Dendritic cell treated with granulocyte-macrophage colony-stimulating factor and Interleukin-4, amounts not matched to agents 40 ng/mL and 50 ng/mL, for 4 days (primary cell): ENCODE measurements around the gene PRKCA.

Experiments
- H3K27ac Mint-ChIP-seq: one replicate; pipeline ENCODE4 v1.8.0; 2022; ENCODE audit warnings: mild to moderate bottlenecking, mixed read lengths
- H3K27me3 Mint-ChIP-seq: one replicate; pipeline ENCODE4 v1.8.0; 2022; ENCODE audit warnings: mild to moderate bottlenecking, mixed read lengths
- H3K36me3 Mint-ChIP-seq: one replicate; pipeline ENCODE4 v1.8.0; 2022; ENCODE audit warnings: low read depth, mixed read lengths
- H3K4me1 Mint-ChIP-seq: one replicate; pipeline ENCODE4 v1.8.0; 2022; ENCODE audit warnings: low read depth, mixed read lengths
- H3K4me3 Mint-ChIP-seq: one replicate; pipeline ENCODE4 v1.8.0; 2022; ENCODE audit warnings: mild to moderate bottlenecking, moderate library complexity, mixed read lengths
- H3K9me3 Mint-ChIP-seq: one replicate; pipeline ENCODE4 v1.8.0; 2022; ENCODE audit warnings: mixed read lengths
- intact Hi-C: fragments of 100-400 bp; cut with micrococcal nuclease; formaldehyde crosslinking; loops from one replicate; pipeline ENCODE4 v1.15.0; 2022

The PRKCA gene

DNA sequence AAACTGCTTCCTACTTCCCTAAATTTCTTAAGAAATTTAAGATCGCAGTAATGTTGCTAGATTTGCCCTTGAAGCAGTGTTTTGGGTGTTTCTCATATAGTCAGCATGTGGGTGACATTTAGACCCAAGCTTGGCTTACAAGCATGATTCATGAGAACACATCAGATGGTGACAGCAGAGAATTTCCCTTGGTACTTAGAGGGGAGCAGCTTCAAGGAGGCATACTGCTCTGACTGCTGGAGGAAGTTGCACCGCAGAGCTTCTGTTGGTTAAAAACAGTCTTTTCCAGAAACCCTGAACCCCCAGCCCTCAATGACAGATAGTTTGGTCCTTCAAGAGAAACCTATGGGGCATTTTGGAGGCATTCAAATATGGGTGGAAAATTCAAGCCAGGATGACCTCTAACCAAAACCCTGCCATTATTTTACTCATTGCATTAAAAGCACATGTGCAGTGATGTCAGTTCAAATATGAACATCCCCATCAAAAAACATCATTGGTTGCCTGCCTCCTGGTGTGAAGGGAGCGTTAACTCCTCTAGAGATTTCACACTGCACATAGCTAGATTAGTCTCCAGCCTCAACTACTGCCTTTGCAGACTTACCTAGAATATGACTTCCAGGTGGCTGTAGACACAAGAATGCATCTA, 331.0 kb downstream of the PRKCA start:
- Mint-ChIP-seq H3K27ac (no peak overlapping the region), H3K9me3 (no peaks in the 10 kb centered on the region), H3K27me3 (no peaks in the 10 kb centered on the region), H3K4me1 (peaks cover 18% of the 10 kb centered on the region), H3K36me3 (no peaks in the 10 kb centered on the region), H3K4me3 (no peak overlapping the region)
- intact Hi-C loops = no loop called here

DNA sequence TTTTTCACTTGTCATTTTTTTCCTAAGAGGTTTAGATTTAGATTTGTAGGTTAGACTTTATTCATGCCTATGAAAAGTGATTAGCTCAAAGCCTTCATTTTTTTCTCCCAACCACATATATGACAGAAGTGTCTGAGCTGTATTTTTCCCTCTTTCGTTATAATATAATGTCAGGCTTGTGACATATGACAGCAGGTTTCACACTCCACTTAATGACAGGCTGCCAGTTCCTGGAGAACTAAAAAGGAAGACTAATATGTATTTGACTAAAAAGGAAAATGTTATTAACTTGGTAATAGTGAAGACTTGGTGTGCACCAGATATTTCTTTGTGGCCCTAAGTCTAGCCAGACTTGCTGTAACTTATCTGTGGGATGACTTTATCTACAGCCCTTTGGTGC, 331.8 kb downstream of the PRKCA start:
- intact Hi-C loops = no loop called here
- Mint-ChIP-seq H3K27ac (no peak overlapping the region), H3K9me3 (no peaks in the 10 kb centered on the region), H3K36me3 (no peaks in the 10 kb centered on the region), H3K27me3 (no peaks in the 10 kb centered on the region), H3K4me3 (no peak overlapping the region), H3K4me1 (peaks cover 18% of the 10 kb centered on the region)

DNA sequence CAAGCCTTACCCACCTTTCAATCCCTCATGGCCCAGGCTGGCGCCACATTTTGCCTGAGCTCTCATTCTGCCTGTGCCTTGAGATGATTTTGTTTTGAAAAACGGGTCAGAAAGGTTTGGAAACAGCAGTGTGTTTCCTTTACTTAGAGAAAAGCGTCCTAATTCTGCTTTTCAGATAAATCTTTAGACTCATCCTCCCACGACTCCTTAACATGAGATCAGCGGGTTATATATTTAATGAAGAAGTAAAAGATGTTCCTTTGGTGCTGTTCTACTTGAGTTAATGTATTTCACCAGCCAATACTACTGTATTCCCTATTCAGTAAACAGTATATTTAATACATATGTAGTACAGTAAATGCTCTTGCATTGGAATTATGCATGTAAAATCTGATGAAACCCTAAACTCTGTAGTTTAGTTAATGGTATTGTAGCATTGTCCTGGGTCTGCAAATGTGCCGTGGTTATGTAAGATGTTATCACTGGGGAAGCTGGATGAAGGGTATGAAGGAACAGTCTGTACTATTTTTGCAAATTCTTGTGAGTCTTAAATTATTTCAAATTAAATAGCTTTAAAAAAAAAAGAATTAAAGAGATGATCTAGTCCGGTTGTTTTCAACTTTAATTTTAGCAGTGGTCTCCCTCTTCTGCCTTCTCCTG, 333.1 kb downstream of the PRKCA start:
- H3K27me3 Mint-ChIP-seq = no peaks in the 10 kb centered on the region
- no peak overlapping the region for H3K27ac Mint-ChIP-seq
- H3K9me3 Mint-ChIP-seq = no peaks in the 10 kb centered on the region
- intact Hi-C loops = no loop called here
- peaks cover 18% of the 10 kb centered on the region for H3K4me1 Mint-ChIP-seq
- H3K36me3 Mint-ChIP-seq = no peaks in the 10 kb centered on the region
- H3K4me3 Mint-ChIP-seq = no peak overlapping the region

DNA sequence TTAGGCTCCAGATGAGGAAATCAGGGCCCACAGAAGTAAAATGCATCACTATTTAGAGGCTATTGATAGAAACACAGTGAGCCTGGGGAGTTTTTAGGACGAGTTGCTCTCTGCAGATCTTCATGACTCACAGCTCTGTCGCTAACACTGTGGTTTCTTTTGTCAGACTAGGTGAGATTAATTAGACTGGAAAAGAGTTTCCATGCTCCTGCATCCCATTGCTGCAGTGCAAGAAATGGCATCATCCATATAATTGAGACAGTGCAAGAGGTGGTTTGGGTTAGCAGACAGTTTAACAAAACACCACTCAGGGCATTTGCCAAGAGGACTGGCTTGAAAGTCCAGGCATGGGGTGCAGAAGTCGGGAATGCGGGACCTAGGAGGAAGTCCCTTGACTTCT, 333.7 kb downstream of the PRKCA start:
- Mint-ChIP-seq H3K27ac (no peak overlapping the region), H3K4me1 (peaks cover 18% of the 10 kb centered on the region), H3K4me3 (no peak overlapping the region), H3K36me3 (no peaks in the 10 kb centered on the region), H3K9me3 (no peaks in the 10 kb centered on the region), H3K27me3 (no peaks in the 10 kb centered on the region)
- intact Hi-C loops = no loop called here

DNA sequence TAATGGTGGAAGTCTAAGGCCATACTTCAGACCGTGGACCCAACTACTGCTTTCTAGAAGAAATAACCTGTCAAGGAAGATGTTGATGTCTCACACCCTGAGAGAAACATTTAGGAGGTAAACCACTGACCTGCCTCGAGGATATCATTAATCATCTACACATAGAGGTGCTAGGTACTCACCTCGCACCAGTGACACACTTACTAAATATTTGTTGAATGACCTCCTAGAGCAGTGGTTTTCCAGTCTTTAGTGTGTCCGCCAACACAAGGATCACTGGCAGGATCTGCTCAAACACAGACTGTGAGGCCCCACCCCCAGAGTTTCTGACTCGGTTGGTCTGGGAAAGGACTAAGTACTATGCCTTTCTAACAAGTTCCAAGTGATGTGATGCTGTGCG, 335.1 kb downstream of the PRKCA start:
- H3K9me3 Mint-ChIP-seq = no peaks in the 10 kb centered on the region
- intact Hi-C loops = no loop called here
- H3K27ac Mint-ChIP-seq = no peak overlapping the region
- H3K4me3 Mint-ChIP-seq = no peak overlapping the region
- peaks cover 18% of the 10 kb centered on the region for H3K4me1 Mint-ChIP-seq
- peaks cover 13% of the 10 kb centered on the region for H3K36me3 Mint-ChIP-seq
- H3K27me3 Mint-ChIP-seq = no peaks in the 10 kb centered on the region

DNA sequence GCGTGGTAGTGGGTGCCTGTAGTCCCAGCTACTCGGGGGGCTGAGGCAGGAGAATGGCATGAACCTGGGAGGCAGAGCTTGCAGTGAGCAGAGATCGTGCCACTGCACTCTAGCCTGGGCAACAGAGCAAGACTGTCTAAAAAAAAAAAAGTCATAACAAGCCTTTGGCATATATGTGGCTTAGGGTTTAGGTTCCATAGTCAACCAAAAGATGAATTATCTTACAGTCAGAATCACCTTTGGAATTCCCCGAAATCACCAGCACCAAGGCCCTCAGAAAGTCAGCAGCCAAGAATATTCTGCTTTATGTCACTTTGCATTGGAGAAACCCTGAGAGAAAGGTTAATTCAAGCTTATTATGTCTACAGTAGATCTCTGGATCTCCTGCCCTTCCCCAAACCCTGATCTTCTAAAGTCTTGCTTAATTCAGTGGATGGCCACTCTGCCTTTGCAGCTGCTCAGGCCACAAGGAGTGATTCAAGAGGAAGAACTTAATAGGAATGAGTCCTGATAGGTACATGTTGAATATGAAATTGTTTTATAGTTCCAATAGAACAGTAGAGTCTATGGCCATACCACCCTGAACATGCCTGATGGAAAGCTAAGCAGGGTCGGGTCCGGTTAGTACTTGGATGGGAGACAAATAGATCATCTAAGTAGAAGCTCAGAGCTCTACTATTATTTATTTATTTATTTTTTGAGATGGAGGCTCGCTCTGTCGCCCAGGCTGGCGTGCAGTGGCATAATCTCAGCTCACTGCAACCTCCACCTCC, 336.5 kb downstream of the PRKCA start:
- intact Hi-C loops = no loop called here
- Mint-ChIP-seq H3K27me3 (no peaks in the 10 kb centered on the region), H3K9me3 (no peaks in the 10 kb centered on the region), H3K27ac (no peak overlapping the region), H3K36me3 (peaks cover 13% of the 10 kb centered on the region), H3K4me1 (peaks cover 7% of the 10 kb centered on the region), H3K4me3 (no peak overlapping the region)

DNA sequence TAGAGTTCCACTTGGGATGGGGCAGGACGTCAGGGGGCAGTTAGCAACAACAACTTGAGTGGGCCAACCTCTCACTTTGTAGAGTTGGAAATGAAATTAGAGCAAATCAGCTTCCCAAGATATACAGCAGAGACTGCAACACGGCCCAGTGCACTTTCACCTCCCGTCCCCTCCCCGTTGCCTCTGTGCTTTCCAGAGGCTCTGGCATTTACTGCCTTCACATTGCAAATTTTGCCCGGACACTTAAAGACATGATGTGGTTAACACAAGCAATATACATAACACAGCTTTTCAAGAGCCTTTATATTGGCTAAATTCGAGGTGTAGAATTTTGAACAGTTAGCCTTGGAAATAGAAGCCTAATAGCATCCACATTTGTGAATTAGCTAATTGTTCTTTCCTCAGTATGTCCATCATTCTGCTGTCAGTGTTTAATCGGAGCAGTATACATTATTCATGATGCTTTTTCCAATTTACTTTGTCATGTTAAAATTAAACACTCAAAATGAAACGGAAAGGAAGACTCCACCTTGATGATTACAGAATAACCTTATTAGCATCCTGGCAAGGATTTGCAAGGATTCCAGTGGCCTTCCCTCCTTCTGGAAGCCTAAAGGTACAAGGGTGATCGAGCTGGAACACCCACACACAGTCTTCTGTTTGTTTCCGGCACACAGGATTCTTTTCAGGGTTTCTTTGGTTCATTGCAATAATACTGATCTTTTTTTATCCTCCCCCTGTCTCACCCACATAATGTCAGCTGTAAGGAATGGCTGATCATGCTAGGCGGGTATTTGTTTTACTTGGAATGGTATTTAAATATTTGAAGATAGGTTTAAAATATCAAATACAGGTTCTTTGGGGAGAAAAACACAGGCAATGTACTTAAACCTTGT, 341.6 kb downstream of the PRKCA start:
- Mint-ChIP-seq H3K36me3 (peaks cover 36% of the 10 kb centered on the region), H3K4me1 (no peaks in the 10 kb centered on the region), H3K27ac (no peak overlapping the region)

DNA sequence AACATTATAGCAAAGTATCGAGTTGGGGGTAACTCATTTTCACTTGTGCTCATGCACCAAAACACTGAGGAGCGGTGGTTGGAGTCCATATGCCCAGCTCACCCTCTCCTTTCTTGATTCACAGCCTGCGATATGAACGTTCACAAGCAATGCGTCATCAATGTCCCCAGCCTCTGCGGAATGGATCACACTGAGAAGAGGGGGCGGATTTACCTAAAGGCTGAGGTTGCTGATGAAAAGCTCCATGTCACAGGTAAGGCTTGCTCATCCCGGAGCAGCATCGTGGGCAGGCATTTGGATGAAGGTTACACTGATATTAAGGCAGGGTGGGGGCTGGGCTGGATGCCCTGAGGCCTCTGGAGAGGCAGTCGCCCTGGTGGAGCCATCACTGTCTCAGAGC, 342.8 kb downstream of the PRKCA start:
- Mint-ChIP-seq H3K4me1 (no peaks in the 10 kb centered on the region), H3K4me3 (no peak overlapping the region), H3K36me3 (peaks cover 36% of the 10 kb centered on the region), H3K27me3 (no peaks in the 10 kb centered on the region), H3K27ac (no peak overlapping the region), H3K9me3 (no peaks in the 10 kb centered on the region)
- intact Hi-C loops = no loop called here

More for the DNA sequence above, 341.6 kb downstream of the PRKCA start:
- intact Hi-C loops = no loop called here
- Mint-ChIP-seq H3K27me3 (no peaks in the 10 kb centered on the region), H3K4me3 (no peak overlapping the region), H3K9me3 (no peaks in the 10 kb centered on the region)

DNA sequence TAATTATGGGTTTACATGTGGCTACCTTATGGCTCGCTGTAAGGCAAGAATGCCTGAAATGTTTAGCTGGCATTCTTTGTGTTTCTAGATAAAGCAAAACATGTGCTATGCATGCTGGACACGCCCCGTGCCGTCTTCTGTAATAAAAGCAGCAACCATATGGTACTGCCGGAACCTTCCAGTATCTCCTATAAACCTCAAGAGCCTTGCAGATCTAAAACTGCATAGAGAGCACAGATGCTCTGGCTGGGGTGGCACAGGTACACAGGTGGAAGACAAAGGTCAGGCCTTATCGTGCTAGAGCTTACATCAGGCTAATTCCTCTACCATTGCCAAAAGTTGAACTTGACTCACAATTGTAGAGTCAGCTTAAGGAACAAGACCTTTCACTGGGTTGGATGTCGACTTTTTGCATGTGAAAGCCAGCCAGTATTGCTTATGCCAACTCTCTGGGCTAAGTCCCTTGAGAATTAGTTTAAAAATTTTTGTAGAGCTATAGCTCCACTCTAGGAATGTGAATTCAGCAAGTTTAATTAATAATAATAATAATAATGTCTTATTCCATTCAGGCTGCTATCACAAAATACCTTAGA, 345.1 kb downstream of the PRKCA start:
- Mint-ChIP-seq H3K4me1 (no peaks in the 10 kb centered on the region), H3K27ac (no peak overlapping the region), H3K4me3 (no peak overlapping the region), H3K27me3 (no peaks in the 10 kb centered on the region), H3K36me3 (peaks cover 29% of the 10 kb centered on the region), H3K9me3 (no peaks in the 10 kb centered on the region)
- intact Hi-C loops = no loop called here

DNA sequence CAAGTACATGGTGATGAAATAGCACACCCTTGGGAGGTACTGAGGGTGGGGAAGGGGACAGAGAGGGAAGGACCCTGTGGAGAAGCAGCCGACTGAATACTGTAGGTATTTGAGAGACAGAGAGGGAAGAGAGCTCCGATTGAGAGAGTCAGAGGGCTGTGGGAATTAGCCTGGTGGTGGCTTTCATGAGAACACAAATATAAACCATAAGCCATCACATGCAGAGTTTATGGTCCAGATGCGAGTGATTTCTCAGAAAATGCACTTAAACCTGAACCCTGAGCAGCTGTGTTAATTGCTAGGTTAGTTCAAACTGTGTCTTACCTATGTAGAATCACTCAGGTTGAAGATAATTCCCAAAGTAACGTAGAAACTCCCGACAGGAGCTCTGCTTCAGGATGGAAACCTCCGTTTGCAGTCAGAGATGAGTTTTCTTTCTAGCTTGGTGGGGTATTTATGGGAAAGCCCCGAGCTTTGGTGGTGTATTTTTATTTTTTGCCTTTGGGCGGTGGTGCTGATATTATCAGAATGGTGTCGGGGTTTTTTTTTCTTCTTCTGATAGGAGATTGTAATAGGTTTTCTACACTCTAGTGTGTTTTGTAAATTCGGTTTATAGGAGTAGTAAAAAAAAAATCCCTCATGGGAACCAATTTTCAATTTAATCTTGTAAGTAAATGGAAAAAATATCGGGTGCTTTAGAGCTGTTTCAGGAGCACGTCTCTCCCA, 347.6 kb downstream of the PRKCA start:
- Mint-ChIP-seq H3K9me3 (no peaks in the 10 kb centered on the region), H3K36me3 (peaks cover 36% of the 10 kb centered on the region), H3K4me3 (no peak overlapping the region), H3K4me1 (no peaks in the 10 kb centered on the region), H3K27ac (no peak overlapping the region), H3K27me3 (no peaks in the 10 kb centered on the region)
- intact Hi-C loops = no loop called here

DNA sequence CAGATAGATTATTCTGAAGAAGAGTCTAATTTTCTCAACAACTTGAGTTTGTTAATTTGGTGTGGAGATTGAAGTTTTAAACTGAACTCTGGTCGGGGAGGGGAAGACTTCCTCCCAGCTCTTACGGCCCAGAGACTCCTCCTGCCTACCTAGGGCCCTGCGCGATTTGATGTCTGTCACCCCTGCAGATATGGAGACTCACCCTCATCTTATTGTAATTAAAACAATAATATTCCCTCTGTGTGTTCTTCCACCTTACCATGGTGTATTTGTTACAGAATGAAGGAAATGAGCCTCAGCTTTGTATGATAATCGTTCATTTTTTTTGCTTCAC, 348.1 kb downstream of the PRKCA start:
- intact Hi-C loops = no loop called here
- Mint-ChIP-seq H3K9me3 (no peaks in the 10 kb centered on the region), H3K4me3 (no peak overlapping the region), H3K4me1 (peaks cover 5% of the 10 kb centered on the region), H3K27ac (no peak overlapping the region), H3K36me3 (peaks cover 36% of the 10 kb centered on the region), H3K27me3 (no peaks in the 10 kb centered on the region)

DNA sequence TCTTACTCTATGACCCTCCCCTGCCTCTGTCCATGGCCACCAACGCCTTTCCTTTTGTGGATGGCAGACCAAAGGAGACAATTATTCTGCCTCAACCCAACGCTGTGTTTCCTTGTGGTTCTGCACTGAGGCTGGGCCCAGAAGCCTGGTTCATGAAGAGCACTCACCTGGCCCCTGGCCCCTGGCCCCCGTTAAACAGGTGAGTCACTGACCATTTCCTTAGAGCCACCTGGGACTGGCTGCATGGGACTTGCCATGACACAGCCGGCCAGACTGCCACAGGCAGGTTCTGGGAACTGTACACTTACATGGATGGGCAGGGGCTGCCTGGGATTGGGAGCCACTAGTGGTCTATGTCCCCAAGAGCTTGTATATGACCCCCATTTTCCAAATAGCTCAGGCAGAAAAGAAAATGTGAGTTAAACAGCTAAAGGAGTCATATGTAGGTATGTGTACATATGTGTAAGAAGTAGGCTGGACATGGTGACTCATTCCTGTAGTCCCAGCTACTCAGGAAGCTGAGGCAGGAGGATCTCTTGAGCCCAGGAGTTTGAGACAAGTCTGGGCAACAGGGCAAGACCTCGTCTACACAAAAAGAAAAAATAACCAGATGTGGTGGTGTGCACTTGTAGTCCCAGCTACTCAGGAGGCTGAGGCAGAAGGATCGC, 350.6 kb downstream of the PRKCA start:
- Mint-ChIP-seq H3K27me3 (no peaks in the 10 kb centered on the region), H3K4me1 (peaks cover 14% of the 10 kb centered on the region), H3K9me3 (peaks cover 8% of the 10 kb centered on the region), H3K27ac (no peak overlapping the region), H3K36me3 (peaks cover 30% of the 10 kb centered on the region), H3K4me3 (no peak overlapping the region)
- intact Hi-C loops = no loop called here
